Measurements from ENCODE around the gene BAIAP2L2.

DNA sequence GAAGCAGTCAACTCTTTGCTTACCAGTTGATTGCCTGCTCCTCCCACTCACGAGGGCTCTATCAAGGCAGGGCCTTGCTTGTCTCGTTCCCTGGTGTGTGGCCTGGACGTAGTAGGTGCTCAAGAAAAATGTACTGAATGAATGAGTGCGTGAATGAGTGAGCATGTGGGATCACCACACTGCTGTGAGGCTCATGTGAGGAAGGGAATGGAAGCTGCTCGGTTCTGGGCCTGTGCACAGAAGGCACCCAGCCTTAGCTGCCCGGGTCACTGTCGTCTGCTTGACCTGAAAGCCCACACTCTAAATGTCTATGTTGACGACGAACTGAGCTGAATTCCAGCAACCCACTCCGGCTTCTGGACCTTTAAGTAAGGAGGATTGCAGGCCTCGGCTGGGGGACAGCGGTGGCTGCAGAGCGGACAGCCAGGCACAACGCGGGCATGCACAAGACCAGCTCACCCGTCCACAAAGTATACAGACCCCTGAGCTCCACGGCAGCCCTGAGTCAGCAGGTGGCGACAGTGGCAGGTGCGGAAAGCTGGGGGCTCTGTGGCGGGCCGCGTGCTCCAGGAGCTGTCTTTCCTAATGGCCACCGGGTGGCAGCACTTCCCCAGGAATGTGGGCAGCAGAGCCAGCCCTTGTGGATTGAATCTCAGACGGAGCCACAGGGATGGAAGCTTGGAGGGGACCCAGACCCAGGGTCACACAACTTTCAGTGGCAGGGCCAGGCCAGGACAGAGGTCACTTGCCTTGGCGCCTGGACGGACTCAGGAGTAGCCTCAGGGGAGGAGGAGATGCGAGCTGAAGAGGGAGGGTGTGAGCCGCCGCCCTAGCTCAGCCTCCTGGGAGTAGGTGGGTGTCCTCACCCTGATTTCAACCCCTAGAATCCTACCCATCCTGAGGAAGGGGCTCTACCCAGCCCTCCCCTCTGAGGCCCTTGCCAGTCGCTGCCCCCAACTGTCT is 58.3 kb downstream of the BAIAP2L2 start:
- TF ChIP-seq POLR2A (IDR thresholded peaks at IDR 0.05; ENCODE audit: low read length) (no peak), GATA1 (IDR thresholded peaks at IDR 0.05; ENCODE audit: low read depth, low read length) (no peak)
